Kidney capillary endothelial cell (primary cell): Measurements from ENCODE around the gene PTBP3.
A peak's percentile ranks its signal among the peaks of the same experiment; 100 is the strongest.
"Not testable (repeated sequence)": the region's sequence is repeated elsewhere in the genome, so short reads cannot be mapped to it uniquely, and the experiment has no call there.

ENCODE experiments used
- DNase-seq: peaks from one replicate; pipeline ENCODE4 v3.0.0-alpha.2; 2018; ENCODE audit warnings: low spot score

Gene PTBP3, protein sequence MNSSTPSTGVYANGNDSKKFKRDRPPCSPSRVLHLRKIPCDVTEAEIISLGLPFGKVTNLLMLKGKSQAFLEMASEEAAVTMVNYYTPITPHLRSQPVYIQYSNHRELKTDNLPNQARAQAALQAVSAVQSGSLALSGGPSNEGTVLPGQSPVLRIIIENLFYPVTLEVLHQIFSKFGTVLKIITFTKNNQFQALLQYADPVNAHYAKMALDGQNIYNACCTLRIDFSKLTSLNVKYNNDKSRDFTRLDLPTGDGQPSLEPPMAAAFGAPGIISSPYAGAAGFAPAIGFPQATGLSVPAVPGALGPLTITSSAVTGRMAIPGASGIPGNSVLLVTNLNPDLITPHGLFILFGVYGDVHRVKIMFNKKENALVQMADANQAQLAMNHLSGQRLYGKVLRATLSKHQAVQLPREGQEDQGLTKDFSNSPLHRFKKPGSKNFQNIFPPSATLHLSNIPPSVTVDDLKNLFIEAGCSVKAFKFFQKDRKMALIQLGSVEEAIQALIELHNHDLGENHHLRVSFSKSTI

GRCh38 chr9:112332977-112333638 lies at the start of gene PTBP3:
PTBP3 (minus strand) TSS chr9:112333619; CDS start chr9:112297865, 35,754 bp downstream.
- no peak for DNase-seq

GRCh38 chr9:112382501-112383364 lies 49.3 kb upstream of the PTBP3 start:
- no peak for DNase-seq

- no peak for DNase-seq
Measured at GRCh38 chr9:112382066-112382465, 48.6 kb upstream of the PTBP3 start.

- no peak for DNase-seq
Measured at GRCh38 chr9:112380825-112381221, 47.4 kb upstream of the PTBP3 start.

DNA sequence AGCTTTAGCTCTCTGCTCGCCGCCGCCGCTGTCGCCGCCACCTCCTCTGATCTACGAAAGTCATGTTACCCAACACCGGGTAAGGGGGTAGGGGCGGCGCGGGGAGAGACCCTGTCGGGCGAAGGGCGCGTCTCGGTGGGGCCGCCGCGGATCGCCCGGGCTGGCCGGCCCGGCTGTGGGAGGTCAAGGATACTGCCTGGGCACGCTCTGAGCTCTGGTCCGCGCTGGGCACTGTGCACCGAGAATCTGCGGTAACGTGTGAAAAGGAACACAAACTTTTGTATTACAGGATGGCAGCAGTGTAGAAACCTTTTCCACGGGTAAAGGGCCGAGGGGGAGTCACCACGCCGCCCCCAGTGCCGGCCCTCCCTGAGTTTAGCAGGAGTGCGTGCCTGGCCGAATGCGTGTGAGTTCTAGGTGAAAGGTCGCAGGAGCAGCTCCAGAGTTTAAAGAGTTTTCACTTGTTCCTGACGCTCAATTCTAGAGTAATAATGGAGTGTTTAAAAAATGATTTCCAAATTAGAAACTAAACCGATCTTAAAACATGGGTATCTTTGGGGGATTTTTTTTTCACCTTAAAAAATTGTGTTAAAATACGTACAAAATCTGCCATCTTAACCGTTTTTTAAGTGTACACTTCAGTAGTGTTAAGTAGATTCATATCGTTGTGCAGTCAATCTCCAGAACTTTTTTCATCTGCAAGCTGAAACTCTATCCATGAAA lies 46.8 kb upstream of the PTBP3 start, which contains the start of gene HSDL2:
TSS of gene HSDL2 (plus strand) at position 7 of the 723 bp plus-strand sequence. CDS start at position 63, 56 bp downstream.
- DNase-seq = no peak

GRCh38 chr9:112379177-112380101 lies 46.0 kb upstream of the PTBP3 start:
- peak; percentile 94 for DNase-seq

GRCh38 chr9:112378328-112379176 lies 45.1 kb upstream of the PTBP3 start:
- DNase-seq = no peak

GRCh38 chr9:112377684-112378327 lies 44.4 kb upstream of the PTBP3 start:
- DNase-seq = no peak

GRCh38 chr9:112377087-112377486 lies 43.7 kb upstream of the PTBP3 start:
- no peak for DNase-seq

- DNase-seq = no peak
Measured at GRCh38 chr9:112375361-112375760, 41.9 kb upstream of the PTBP3 start.

- not testable (repeated sequence) for DNase-seq
Measured at GRCh38 chr9:112374232-112374631, 40.8 kb upstream of the PTBP3 start.

DNA sequence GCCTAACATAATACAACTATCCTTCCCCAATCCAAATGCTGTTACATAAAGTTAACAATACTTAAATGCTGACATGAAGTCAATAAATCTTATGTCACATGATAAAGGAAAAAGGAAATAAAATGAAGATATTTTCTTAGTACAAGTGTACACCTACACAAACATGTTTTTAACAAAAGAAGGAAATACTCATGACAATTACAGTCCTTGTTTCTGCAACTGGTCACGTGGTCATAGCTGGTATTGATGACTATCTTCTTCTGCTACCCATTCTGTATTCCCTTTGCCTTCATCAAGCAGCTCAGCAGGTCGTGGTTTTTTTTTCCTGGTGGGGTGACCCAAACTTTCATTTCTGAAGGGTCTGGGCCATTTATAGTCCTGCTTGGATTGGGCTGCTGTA lies 40.2 kb upstream of the PTBP3 start:
- DNase-seq = not testable (repeated sequence)

GRCh38 chr9:112371060-112371459 lies 37.6 kb upstream of the PTBP3 start:
- no peak for DNase-seq

DNA sequence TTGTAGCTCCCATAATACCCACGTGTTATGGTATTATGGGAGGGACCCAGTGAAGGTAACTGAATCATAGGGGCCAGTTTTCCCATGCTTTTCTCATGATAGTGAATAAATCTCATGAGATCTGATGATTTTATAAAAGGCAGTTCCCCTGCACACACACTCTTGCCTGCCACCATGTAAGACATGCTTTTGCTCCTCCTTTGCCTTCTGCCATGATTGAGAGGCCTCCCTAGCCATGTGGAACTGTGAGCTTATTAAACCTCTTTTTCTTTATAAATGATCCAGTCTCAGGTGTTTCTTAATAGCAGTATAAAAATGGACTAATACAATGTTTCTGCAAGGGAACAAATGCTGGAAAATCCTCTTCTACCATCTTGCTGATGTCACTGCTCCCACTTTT lies 36.4 kb upstream of the PTBP3 start:
- no peak for DNase-seq

- no peak for DNase-seq
Measured at GRCh38 chr9:112367465-112367864, 34.0 kb upstream of the PTBP3 start.

- no peak for DNase-seq
Measured at GRCh38 chr9:112366591-112366990, 33.2 kb upstream of the PTBP3 start.

GRCh38 chr9:112365257-112365656 lies 31.8 kb upstream of the PTBP3 start:
- not testable (repeated sequence) for DNase-seq

- no peak for DNase-seq
Measured at GRCh38 chr9:112364761-112365160, 31.3 kb upstream of the PTBP3 start.

DNA sequence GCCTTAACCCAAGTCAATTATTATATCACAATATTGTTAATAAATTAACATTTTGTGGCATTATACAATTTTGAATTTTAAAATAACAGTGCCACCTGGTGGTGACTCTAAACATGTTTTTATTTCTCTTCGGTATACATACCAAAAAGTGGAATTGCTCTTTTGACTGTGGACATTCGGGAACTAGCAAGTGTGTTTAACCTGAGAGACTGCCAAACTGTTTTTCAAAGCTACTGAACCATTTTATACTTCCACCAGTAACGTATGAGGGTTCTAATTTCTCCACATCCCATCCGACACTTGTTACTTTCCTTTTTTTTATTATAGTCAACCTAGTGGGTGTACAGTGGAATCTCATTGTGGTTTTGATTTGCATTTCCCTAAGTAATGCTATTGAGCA lies 28.2 kb upstream of the PTBP3 start:
- DNase-seq = peak; percentile 45
